Measurements from ENCODE around the gene EGR1.

EGR1 gene

GRCh38 chr5:138517437-138517836, 52.2 kb downstream of the EGR1 start:
- no peak for DNase-seq (ENCODE audit: insufficient read length, low spot score)
- no peak for FAIRE-seq
- TF ChIP-seq POLR2A (IDR thresholded peaks at IDR 0.05; ENCODE audit: low read depth, low read length) (no peak), TAF1 (IDR thresholded peaks at IDR 0.05; ENCODE audit: low read depth, low read length) (no peak), POU2F2 (IDR thresholded peaks at IDR 0.05; ENCODE audit: low read depth, low read length) (no peak)
